ENCODE measurements around the gene SUGCT. TPM values are rescaled to one million over a fixed set of nuclear protein-coding genes. Genes with fewer than 3 reads are reported as not detected.

Gene SUGCT
- total and polyA plus RNA-seq, 3 donors from 2014 or later: 7.1 to 9.8 (median 8.1) TPM

GRCh38 chr7:40231796-40232195 lies 97.0 kb downstream of the SUGCT start:
- TF ChIP-seq CTCF (IDR thresholded peaks at IDR 0.05) (no peak), POLR2A (IDR thresholded peaks at IDR 0.05) (no peak)
- 93 to 97% methylated on average over 1 of the region's 1 CpG for WGBS, 2 donors
- H3K4me3 ChIP-seq: no peak overlapping the region

GRCh38 chr7:40232242-40232893 lies 97.6 kb downstream of the SUGCT start:
- H3K9me3 ChIP-seq: no peaks in the 10 kb centered on the region
- no peaks in the 10 kb centered on the region for H3K27me3 ChIP-seq
- DNase-seq: peak; percentile 47
- H3K4me3 ChIP-seq: no peak overlapping the region
- no peaks in the 10 kb centered on the region for H3K4me1 ChIP-seq
- no peak overlapping the region for H3K27ac ChIP-seq
- 23 to 55% methylated on average over 7 of the region's 7 CpGs for WGBS, 2 donors
- no peaks in the 10 kb centered on the region for H3K36me3 ChIP-seq (ENCODE audit: low read depth, missing control alignments)
- TF ChIP-seq CTCF (IDR thresholded peaks at IDR 0.05) (peak; percentile 38 to 48 (median 45)), POLR2A (IDR thresholded peaks at IDR 0.05) (no peak)
- intact Hi-C loops (cut with DNase I; ENCODE audit: low total_unique reads): no loop called here

More at GRCh38 chr7:40231796-40232195, 97.0 kb downstream of the SUGCT start:
- Histone ChIP-seq H3K27me3 (no peaks in the 10 kb centered on the region), H3K27ac (no peak overlapping the region), H3K9me3 (no peaks in the 10 kb centered on the region), H3K36me3 (ENCODE audit: low read depth, missing control alignments) (no peaks in the 10 kb centered on the region), H3K4me1 (no peaks in the 10 kb centered on the region)
- DNase-seq: no peak
- intact Hi-C loops (cut with DNase I; ENCODE audit: low total_unique reads): no loop called here

DNA sequence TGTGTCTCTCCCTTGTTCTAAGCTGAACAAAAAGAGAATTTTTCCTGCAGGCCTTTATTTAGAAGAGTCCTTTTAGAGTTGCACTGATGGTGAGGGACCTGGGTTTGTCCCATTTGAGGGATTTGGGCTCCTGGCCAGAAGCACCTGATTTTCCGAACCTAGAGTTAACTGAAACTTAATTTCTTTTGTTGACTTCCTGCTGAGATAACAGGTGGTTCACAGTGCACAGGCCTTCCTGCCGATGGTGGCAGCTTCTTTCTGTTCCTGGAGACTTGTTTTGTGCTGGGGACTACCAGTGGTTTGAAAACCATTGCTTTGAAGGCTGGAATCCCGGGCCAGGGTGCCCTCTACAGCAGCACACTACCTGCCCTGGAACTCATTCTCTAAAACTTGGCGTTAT lies 99.2 kb downstream of the SUGCT start:
- no peak overlapping the region for H3K27ac ChIP-seq
- no peaks in the 10 kb centered on the region for H3K4me1 ChIP-seq
- H3K36me3 ChIP-seq (ENCODE audit: low read depth, missing control alignments): no peaks in the 10 kb centered on the region
- TF ChIP-seq CTCF (IDR thresholded peaks at IDR 0.05) (no peak), POLR2A (IDR thresholded peaks at IDR 0.05) (no peak)
- no peaks in the 10 kb centered on the region for H3K27me3 ChIP-seq
- DNase-seq: no peak
- H3K4me3 ChIP-seq: no peak overlapping the region
- 65 to 69% methylated on average over 4 of the region's 4 CpGs for WGBS, 2 donors
- intact Hi-C loops (cut with DNase I; ENCODE audit: low total_unique reads): no loop called here
- no peaks in the 10 kb centered on the region for H3K9me3 ChIP-seq

DNA sequence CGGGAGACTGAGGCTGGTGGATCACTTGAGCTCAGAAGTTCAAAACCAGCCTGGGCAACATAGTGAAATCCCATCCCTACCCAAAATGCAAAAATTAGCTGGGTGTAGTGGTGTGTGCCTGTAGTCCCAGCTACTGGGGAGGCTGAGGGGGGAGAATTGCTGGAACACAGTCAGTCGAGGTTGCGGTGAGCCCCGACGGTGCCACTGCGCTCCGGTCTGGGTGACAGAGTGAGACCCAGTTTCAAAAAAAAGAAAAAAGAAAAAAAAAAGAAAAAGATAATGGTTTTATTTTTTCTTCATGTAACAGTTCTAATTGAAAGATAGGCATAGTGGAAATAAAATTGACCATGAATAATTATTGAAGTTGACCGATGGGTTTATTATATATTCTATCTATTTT lies 99.9 kb downstream of the SUGCT start:
- 97 to 98% methylated on average over 8 of the region's 8 CpGs for WGBS, 2 donors
- Histone ChIP-seq H3K4me3 (no peak overlapping the region), H3K36me3 (ENCODE audit: low read depth, missing control alignments) (no peaks in the 10 kb centered on the region), H3K27ac (no peak overlapping the region), H3K27me3 (no peaks in the 10 kb centered on the region), H3K9me3 (no peaks in the 10 kb centered on the region), H3K4me1 (no peaks in the 10 kb centered on the region)
- DNase-seq: no peak
- intact Hi-C loops (cut with DNase I; ENCODE audit: low total_unique reads): no loop called here
- TF ChIP-seq CTCF (IDR thresholded peaks at IDR 0.05): no peak
- no peak for TF ChIP-seq POLR2A (IDR thresholded peaks at IDR 0.05)

DNA sequence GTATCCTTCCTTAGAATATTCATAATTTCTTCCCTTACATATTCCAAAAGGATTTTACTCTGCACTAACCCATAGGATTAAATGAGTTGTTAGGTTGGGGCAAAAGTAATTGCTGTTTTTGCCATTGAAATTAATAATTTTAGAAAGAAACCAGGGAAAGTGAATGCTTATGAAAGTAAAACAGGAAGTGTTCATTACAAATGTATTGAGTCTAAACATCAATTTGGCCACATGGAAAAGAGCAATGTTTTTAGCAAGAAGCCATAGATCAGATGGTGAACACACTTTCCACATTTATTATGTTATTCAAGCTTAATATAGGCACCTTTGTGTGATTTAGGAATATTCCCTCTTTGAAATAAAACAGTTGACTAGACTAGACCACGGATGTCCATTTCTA lies 102.9 kb downstream of the SUGCT start:
- Histone ChIP-seq H3K36me3 (ENCODE audit: low read depth, missing control alignments) (no peaks in the 10 kb centered on the region), H3K4me3 (no peak overlapping the region), H3K27me3 (no peaks in the 10 kb centered on the region), H3K9me3 (no peaks in the 10 kb centered on the region), H3K4me1 (no peaks in the 10 kb centered on the region), H3K27ac (no peak overlapping the region)
- TF ChIP-seq POLR2A (IDR thresholded peaks at IDR 0.05): no peak
- TF ChIP-seq CTCF (IDR thresholded peaks at IDR 0.05): no peak
- WGBS, 2 donors: 91% methylated on average over 1 of the region's 1 CpG
- no peak for DNase-seq
- intact Hi-C loops (cut with DNase I; ENCODE audit: low total_unique reads): no loop called here
